ENCODE data around the gene GYPA.
A peak's percentile ranks its signal among the peaks of the same experiment; 100 is the strongest.
"Not testable (repeated sequence)": the region's sequence is repeated elsewhere in the genome, so short reads cannot be mapped to it uniquely, and the experiment has no call there.

The GYPA gene

GRCh38 chr4:144141493-144141892 lies 975 bp upstream of the GYPA start:
- DNase-seq (ENCODE audit: low read depth in 1 of 2, low spot score in 1 of 2): no peak
- in situ Hi-C loops (cut with HindIII; ENCODE audit: low pct_unique_long_range_greater_than_20kb, low sequenced_read_pairs): no loop called here
- TF ChIP-seq JUND (IDR thresholded peaks at IDR 0.05; ENCODE audit: low read depth): no peak

GRCh38 chr4:144139991-144140390 lies 527 bp downstream of the GYPA start:
- DNase-seq (ENCODE audit: low read depth in 1 of 2, low spot score in 1 of 2); in situ Hi-C loops (cut with HindIII; ENCODE audit: low pct_unique_long_range_greater_than_20kb, low sequenced_read_pairs): not testable (repeated sequence)

- DNase-seq (ENCODE audit: low read depth in 1 of 2, low spot score in 1 of 2); in situ Hi-C loops (cut with HindIII; ENCODE audit: low pct_unique_long_range_greater_than_20kb, low sequenced_read_pairs): not testable (repeated sequence)
Observed at GRCh38 chr4:144139547-144139946, 971 bp downstream of the GYPA start.

GRCh38 chr4:144138239-144138638 lies 2.3 kb downstream of the GYPA start:
- DNase-seq (ENCODE audit: low read depth in 1 of 2, low spot score in 1 of 2); in situ Hi-C loops (cut with HindIII; ENCODE audit: low pct_unique_long_range_greater_than_20kb, low sequenced_read_pairs): not testable (repeated sequence)

GRCh38 chr4:144137137-144137931 lies 3.2 kb downstream of the GYPA start:
- in situ Hi-C loops (cut with HindIII; ENCODE audit: low pct_unique_long_range_greater_than_20kb, low sequenced_read_pairs); DNase-seq (ENCODE audit: low read depth in 1 of 2, low spot score in 1 of 2): not testable (repeated sequence)

- in situ Hi-C loops (cut with HindIII; ENCODE audit: low pct_unique_long_range_greater_than_20kb, low sequenced_read_pairs); DNase-seq (ENCODE audit: low read depth in 1 of 2, low spot score in 1 of 2): not testable (repeated sequence)
Observed at GRCh38 chr4:144136189-144136588, 4.3 kb downstream of the GYPA start.

GRCh38 chr4:144130167-144130566 lies 10.4 kb downstream of the GYPA start:
- in situ Hi-C loops (cut with HindIII; ENCODE audit: low pct_unique_long_range_greater_than_20kb, low sequenced_read_pairs); DNase-seq (ENCODE audit: low read depth in 1 of 2, low spot score in 1 of 2): not testable (repeated sequence)

GRCh38 chr4:144129336-144129875 lies 11.1 kb downstream of the GYPA start:
- in situ Hi-C loops (cut with HindIII; ENCODE audit: low pct_unique_long_range_greater_than_20kb, low sequenced_read_pairs); DNase-seq (ENCODE audit: low read depth in 1 of 2, low spot score in 1 of 2): not testable (repeated sequence)

- in situ Hi-C loops (cut with HindIII; ENCODE audit: low pct_unique_long_range_greater_than_20kb, low sequenced_read_pairs); DNase-seq (ENCODE audit: low read depth in 1 of 2, low spot score in 1 of 2): not testable (repeated sequence)
Observed at GRCh38 chr4:144128709-144129320, 11.7 kb downstream of the GYPA start.

GRCh38 chr4:144125109-144125508 lies 15.4 kb downstream of the GYPA start:
- in situ Hi-C loops (cut with HindIII; ENCODE audit: low pct_unique_long_range_greater_than_20kb, low sequenced_read_pairs); DNase-seq (ENCODE audit: low read depth in 1 of 2, low spot score in 1 of 2): not testable (repeated sequence)

GRCh38 chr4:144123982-144124635 lies 16.4 kb downstream of the GYPA start:
- peak in 1 of 2 experiments; percentile 27 for DNase-seq (ENCODE audit: low read depth in 1 of 2, low spot score in 1 of 2)
- in situ Hi-C loops (cut with HindIII; ENCODE audit: low pct_unique_long_range_greater_than_20kb, low sequenced_read_pairs): not testable (repeated sequence)

GRCh38 chr4:144123269-144123668 lies 17.2 kb downstream of the GYPA start:
- in situ Hi-C loops (cut with HindIII; ENCODE audit: low pct_unique_long_range_greater_than_20kb, low sequenced_read_pairs); DNase-seq (ENCODE audit: low read depth in 1 of 2, low spot score in 1 of 2): not testable (repeated sequence)

- DNase-seq (ENCODE audit: low read depth in 1 of 2, low spot score in 1 of 2); in situ Hi-C loops (cut with HindIII; ENCODE audit: low pct_unique_long_range_greater_than_20kb, low sequenced_read_pairs): not testable (repeated sequence)
Observed at GRCh38 chr4:144119752-144120151, 20.8 kb downstream of the GYPA start.

Measured in T47D (cell line).